ENCODE measurements around the gene MAP3K8.

Gene MAP3K8

DNA sequence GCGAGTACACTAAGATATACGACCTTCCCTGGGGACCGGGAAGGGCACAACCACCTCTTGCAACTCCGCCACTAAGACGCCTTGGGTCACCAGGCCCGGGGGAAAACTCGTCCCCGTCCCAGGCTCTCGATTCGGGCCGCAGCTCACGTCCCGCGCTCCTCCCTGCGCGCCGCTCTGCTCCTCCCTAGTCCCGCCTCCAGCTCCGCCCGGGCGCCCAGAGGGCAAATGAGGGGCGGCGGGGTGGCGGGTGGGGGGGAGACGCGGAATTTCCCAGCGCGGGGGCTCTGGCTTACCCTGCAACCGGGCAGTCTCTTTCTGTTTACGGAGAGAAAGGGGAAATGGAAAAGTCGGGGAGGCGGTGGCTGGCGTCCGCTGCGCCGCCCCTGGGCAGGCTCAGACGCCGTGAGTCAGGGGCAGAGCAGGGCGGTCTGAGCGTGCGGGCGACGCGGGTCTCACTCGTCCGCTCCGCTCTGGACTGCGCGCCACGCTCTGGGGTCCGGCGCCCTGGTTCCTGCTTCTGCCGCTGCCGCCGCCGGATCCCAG is at the start of gene MAP3K8:
Gene MAP3K8 (plus strand): TSS at position 455 of the 543 bp plus-strand sequence. CDS start 4,755 bp downstream, outside the sequence.
- DNase-seq: peak; percentile 91

DNA sequence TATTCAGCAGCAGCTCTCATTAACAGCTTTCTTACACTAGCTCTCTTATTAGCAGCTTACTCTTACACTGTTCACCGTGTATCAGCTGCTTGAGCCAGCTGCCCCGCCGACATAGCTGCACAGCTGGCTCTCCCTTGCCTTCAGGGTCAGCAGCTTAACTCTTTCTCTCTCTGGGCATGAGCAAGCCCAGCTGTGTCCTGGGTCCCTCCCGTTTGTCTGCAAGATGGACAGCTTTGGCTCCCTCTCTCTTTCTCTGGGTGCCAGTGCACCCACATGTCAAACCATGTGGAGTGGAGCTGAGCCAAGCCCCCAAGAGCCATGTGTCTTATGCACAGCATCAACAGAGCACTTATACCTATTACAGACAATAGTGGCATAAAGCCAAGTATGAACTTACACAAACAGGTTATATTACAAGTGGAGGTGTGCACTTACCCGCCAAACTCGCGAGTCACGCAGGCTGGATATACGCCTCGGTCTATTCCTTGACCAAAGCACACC is 49.2 kb upstream of the MAP3K8 start:
- DNase-seq: no peak

DNA sequence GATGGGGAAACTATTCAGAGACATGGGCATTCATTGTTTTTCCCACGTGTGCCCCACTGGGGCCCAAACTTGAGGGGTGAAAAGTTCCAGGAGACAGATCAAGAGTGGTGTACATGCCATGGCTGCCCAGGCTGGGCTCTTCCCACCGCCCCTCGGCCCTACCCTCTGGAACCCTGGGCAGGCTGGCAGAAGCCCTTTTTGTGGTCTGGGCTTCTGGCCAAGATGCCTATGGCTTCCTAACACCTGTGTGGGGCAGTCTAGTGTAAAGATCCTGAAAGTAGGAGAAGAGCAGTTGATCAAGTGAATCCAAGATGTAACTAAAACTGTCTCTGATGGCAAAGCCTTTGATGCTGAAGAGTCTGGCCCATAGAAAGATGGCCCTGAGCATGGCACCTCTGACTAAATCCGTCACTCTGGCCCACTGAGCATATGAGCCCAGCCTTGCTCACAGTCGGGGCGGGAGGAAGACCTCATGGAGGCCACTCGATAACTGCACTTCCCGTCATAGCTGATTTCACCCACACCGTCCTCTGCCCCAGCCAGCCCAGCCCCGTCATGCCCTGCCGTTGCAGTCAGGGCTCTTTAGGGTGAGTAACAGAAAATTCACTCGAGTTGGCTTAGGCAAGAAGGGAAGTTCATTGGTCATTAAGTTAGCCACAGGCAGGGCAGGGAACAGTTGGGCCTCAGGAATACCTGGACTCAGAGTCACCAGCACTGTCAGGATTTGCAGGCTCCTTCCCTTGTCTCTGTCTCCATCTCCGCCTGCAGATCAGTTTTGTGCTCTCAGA is 47.0 kb upstream of the MAP3K8 start:
- no peak for DNase-seq

DNA sequence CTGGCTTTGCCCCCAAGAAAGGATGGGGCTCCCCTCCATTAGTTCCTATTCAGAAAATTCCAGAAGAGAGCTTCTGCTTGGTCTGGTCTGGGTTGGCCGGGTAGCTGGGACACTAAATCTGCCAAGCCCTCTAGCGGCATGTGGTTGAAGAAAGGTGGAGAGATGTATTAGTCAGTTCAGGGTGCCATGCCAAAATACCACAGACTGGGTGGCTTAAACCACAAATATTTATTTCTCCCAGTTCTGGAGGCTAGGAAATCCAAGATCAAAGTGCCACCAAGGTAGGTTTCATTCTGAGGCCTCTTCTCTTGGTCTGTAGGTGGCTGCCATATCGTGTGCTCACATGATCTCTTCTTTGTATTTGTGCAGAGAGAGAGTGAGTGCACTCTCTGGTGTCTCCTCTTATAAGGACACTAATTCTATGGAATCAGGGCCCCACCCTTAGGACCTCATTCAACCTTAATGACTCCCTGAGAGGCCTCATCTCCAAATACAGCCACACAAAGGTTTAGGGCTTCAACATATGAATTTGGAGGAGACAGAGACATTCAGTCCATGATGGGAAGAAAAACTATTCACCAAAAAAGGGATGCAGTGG is 46.2 kb upstream of the MAP3K8 start:
- no peak for DNase-seq

DNA sequence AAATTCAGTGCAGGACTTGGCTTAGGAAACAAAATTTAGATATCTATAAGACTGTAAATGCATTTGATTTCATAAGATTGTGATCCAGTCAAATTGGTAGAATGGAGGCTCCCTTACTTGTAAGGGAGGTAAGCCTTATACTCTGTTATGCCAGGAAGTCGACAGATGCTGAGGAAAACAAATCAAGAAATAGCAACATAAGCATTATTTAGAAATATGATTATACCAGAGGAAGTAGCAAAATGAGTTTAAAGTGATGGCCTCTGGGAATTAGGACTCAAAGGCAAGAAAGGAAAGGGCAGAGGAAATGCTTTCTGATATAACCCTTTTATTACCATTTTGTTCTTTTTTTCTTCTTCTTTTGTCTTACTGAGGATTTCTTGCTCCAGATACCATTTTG is 44.4 kb upstream of the MAP3K8 start:
- DNase-seq: no peak

DNA sequence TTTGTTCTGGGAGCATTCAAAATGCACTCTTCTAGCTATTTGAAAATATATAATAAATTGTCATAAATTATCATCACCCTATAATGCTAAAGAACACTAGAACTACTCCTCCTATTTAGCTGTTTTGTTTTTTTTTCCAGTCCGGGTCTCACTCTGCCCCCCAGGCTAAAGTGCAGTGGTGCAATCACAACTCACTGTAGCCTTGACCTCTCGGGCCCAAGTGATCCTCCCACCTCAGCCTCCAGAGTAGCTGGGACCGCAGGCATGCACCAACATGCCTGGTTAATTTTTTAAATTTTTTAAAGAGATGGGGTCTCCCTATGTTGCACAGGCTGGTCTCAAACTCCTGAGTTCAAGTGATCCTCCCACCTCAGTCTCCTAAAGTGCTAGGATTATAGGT is 43.8 kb upstream of the MAP3K8 start:
- DNase-seq: no peak

DNA sequence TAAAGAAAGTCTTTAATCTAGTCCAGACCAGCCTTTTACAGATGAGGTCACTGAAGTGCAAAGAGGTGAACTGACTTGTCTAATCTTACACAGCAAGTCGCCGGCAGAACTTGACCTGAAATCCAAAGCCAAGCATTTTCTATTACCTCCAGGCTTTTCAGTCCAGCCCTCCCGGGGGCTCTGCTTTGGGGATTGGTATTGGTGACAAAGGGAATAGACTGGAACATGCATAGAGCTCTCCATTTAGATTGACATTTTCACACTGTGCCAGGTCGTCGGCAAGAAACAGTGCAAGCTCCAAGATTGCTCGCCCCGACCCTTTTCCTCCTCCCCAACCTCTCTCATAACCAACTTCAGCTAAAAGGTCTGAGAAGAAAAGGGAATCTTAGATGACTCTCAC is 42.7 kb upstream of the MAP3K8 start:
- DNase-seq: no peak

DNA sequence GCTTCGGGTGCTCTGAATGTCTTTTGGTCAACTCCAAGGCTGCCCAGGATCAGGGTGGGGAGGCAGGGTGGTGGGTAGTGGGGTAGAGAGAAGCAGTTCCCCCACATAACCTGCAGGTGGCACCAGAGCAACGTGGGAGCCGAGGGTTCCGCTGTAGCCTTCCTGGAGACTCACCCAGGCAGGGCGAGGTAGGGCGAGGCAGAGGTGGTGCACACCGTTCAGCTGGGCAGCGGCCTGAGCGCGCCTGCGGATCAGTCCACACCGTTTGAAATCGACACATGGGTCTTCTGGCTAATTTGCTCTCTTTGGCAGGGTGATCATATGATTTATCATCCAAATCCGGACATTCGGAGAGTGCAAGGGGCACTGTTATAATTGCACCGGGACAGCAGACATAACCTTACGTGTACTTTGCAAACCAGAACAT is 41.4 kb upstream of the MAP3K8 start:
- DNase-seq: peak; percentile 69

DNA sequence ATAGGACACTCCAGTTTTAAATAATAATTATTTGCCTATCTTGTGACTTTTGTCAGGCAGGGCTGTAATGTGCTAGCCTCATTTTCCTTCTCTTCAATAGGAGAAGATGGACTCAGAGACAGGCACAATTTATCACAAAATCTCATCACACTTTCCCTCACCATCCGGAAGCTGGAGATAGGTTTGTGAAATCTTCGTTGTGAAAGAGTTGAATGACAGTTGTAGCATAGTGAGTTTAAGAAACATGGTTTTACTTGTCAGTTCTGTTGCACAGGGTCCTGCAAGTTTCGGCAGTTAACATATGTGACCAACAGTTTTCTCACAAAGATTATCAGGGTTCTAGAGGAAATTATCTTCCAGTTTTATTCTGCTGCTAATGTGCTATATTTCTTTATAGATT is 37.7 kb upstream of the MAP3K8 start:
- no peak for DNase-seq

DNA sequence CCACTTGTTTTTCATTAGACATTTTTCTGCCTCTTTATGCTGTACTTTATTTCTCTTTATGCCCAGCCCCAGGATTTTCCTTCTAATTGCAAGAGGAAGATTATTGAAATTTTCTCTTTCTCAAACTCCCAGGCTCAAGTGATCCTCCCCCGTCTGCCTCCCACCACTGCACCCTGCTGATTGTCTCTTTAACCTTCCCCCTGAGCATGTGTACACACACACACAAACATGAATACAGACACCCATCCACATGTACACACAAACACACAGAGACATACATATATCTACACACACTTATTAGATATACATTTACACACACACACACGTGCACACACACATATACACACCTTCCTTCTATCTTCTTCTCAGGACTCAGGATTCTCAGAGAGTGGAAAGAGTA is 37.3 kb upstream of the MAP3K8 start:
- no peak for DNase-seq

DNA sequence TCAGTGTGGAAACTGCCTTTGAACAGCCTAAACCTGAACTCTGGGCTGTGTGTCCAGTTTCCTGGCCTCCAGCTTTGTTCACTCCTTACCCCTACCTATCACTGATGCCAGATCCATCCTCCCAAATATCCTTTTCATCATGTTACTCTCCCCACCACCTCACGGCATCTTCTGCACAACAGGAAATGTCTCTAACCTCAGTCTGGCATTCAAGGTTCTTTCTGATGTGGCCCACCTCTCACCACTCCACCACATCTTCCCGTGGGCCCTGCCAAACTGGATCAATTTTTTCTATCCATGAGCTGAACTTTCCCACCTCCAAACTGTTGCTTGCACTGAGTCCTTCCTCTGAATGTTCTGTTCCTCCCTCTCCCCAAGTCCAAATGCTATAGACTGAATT is 35.8 kb upstream of the MAP3K8 start:
- DNase-seq: no peak

DNA sequence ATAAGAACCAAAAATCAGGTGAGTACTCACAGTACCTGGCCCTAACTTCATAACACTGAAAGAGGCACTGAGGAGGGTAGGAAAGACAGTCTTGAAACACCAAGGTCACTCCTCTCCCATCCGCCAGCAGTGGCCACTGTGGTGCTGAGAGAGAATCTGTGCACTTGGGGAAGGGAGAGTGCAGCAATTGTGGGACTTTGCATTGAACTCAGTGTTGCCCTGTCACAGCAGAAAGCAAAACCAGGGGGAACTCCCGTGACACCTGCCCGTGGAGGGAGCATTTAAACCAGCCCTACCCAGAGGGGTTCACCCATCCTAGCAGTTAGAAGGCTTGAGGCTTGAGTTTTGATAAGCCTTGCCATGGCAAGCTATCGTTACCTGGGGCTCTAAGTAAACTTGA is 35.2 kb upstream of the MAP3K8 start:
- DNase-seq: no peak

DNA sequence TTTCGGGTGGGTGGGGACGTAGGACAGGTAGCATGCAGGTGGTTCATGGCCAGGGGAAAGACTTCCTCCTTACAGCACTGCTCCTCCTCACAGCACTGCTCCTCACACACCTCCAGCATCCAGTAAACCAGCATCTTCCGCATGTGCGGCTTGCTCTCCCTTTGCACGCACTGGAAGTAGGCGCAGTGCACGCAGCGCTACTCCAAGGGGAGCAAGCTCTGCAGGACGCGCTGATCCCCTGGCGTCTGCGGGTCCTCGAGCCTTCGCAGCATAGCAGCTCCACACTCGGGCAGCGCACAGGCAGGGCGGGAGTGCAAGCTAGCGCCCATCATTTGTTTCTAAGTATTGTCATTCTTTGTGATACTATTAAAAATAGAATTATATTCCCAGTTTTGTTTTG is 30.5 kb upstream of the MAP3K8 start:
- no peak for DNase-seq

DNA sequence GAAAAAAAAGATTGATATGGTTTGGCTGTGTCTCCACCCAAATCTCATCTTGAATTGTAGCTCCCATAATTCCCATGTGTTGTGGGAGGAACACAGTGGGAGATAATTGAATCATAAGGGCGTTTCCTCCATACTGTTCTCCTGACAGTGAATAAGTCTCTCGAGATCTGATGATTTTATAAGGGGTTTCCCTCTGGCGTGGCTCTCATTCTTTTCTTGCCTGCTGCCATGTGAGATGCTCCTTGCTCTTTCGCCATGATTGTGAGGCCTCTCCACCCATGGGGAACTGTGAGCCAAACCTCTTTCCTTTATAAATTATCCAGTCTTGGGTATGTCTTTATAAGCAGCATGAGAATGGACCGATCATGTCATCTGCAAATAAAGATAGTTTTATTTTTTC is 29.4 kb upstream of the MAP3K8 start:
- DNase-seq: no peak

DNA sequence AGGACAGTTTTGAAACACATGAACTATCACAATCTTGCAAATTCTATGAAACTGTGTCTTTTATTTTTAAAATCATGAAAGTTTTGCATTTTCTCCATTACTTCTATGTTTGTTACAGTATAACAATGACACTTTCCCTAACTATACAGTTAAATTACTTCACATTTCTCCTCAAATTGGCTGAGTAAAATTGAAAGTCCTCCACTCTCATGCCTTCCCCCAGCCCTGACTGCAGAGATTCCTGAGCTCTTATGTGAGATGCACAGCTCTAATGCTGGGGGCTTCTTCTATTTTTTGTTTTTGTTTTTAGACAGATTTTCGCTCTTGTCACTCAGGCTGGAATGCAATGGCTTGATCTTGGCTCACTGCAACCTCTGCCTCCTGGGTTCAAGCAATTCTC is 22.7 kb upstream of the MAP3K8 start:
- DNase-seq: no peak

DNA sequence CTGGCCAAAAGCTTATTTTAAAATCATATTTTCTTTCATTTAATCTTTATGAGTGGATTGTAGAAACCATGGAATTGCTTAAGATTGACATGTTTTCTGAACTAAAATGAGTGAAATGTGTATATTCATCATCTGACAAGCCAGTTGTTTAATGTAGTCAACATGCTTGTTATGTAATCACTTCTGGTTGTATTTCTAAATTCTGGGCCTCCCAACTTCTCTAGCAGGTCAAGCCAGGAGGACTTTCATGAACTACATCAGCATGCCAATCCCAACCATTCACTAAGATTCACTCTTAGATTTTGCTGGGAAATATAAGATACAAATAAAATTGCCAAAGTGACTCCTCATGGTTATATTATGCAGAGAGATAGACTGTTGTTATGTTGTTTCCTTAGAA is 21.1 kb upstream of the MAP3K8 start:
- DNase-seq: no peak

DNA sequence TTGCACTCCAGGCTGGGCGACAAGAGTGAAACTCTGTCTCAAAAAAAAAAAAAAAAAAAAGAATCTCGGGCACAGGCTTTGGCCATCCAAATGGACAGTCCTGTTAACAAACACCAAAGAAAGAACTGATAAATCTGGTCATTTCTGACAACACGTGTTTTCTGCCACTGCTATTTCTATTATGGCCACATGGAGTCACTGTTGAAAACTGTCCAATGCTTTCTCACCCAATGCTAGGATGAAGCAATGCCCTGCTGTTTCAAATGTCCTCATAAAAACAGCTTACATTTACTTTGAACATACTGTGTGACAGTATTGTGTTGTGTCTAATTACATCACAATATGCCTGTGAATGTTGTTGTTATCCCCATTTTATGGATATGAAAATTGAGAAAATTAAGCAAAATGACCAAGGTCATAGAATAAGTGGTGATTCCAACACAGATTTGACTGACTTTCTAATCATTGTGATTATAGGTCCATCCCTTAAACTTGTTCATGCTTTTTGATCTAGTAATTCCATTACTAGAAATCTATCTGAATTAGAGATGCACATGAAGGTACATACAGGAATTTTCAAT is 19.9 kb upstream of the MAP3K8 start:
- DNase-seq: no peak

DNA sequence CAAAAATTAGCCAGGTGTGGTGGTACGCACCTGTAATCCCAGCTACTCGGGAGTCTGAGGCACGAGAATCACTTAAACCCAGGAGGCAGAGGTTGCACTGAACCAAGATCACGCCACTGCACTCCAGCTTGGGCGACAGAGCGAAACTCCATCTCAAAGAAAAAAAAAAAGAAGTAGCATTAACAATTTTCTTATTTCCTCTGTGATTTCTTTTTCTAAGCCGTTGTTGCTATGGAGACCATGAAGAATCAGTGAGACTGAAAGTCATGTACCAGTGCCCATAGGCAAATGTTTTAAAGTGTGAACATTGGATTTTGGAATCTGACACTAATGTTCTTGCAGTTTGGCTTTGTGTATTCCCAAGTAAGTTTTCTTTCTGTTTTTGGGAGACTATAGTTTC is 18.4 kb upstream of the MAP3K8 start:
- DNase-seq: no peak

DNA sequence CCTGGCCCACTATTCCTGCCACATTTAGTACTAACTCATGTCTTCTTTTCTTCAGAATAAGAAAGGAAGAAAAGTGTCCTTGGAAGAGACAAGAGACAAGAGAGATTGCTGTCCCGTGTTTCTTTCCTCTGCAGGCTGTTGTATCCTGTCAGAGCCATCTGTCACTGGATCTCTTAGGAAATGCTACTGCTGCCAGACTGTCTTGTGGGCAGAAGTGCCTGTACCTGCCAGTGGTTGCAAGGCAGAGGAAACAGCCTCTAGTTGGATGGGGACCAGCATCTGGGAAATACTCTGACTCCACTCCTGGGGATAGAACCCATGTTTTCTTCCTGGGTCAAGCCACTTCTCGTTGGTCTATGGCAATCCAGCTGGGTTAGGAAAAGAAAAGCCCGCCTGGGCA is 16.7 kb upstream of the MAP3K8 start:
- no peak for DNase-seq

DNA sequence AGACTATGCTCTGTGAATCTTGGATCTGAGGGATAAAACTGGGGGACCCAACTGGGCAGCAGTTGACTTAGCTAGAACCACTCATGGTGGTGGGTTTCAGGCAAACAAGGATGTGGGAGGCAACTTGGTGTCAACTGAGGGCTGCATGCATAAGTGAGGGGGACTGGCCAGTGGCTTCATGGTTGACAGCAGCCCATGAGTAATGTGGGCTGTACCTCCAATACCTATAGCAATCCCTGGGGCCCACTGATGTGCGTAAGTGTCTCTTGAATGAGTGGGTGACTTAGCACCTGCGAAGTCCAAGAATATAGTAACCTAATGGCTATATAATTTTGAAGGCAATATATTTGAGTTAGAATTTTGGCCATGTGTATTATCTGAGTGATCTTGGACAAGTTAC is 13.7 kb upstream of the MAP3K8 start:
- DNase-seq: no peak

DNA sequence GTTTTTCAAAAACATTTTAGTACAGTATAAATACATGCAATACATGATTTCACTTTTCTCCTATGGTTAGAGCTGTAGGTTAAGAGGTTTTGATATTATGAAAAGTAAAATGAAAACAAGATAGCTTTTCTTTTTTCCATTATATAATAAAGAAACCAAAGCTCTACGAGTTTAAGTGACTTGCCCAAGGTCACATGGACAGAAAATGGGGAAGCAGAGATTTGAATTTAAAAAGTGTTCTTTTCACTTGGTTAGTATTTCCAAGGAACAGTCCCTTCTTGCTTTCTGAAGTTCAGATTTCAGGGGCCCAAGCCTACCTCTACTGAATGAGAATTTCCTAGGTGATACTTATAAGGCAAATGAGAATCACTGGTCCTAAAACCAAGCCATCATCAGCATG is 13.2 kb upstream of the MAP3K8 start:
- DNase-seq: no peak

DNA sequence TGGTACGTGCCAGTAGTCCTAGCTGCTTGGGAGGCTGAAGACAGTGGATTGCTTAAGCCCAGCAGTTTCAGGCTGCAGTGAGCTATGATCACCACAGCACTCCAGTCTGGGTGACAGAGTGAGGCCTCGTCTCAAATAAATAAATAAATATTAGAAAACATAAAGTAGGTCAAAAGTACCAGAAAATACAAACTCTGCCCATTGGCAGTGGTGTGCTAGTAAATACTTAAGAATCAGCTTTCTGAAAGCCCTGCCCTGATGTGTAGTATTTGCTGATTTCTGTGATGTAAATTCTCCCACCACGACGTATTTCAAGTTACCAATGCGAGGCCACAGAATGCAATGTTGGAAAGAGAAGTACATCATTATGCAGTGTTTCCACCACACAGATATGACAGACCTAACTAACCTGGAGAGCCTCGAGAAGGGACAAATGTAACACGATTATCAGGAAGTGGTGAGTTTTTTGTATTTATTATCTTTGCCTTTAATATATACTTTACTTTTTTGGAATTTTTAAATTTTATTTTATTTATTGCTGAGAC is 11.8 kb upstream of the MAP3K8 start:
- DNase-seq: no peak

DNA sequence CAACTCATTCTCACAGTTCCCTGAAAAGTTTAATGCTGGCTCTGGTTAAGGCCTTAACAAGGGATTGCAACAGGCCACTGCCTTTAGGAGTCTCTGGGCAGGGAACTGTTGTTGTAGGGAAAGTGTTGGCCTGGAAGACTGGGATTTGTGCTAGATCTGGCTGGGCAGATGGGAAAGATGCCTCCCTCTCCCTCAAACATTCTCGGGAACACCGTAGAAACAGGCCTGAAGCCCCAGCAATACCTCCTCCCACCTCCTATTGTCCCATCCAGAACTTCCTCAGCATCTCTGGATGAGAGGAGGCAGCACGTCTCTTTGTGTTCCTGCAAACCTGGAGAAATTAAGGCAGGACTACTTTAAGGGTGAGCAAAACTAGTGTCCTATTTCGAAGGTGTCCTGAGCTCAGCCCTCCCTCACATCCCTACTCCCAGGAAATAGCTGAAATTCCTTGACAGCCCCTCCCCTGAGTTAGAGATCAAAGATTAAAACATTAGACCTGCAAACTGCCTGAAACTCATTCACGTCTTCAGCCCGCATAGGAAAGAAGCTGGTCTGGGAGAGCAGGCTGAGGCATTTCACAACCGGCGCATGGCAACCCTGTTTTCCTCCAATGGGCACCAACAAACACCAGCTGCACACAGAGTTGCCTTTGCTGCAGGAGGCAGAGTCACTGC is 10.9 kb upstream of the MAP3K8 start:
- no peak for DNase-seq

Data from stimulated activated naive CD4-positive, alpha-beta T cell treated with Interleukin-2 at 50 U/mL for 16 hours (primary cell).